Esophagus muscularis mucosa (tissue), 4 donors: ENCODE results near the gene C5orf47. TPM values are rescaled to one million over a fixed set of nuclear protein-coding genes. Genes with fewer than 3 reads are reported as not detected.

Experiments
- DNase-seq: peaks from one replicate; pipeline ENCODE4 v3.0.0-alpha.2; 2017; ENCODE audit errors: extremely low spot score
- H3K27ac ChIP-seq, 4 donors: fragments of 200-600 bp; sonication (generic); replicated peaks in 1 of 4; 1 replicate in 3 of 4; 2 replicates in 1 of 4; pipeline ENCODE4 v1.5.1; 2016 to 2019; ENCODE audit warnings: mild to moderate bottlenecking in 1 of 4
- H3K27me3 ChIP-seq, 4 donors: fragments of 200-600 bp; sonication (generic); one replicate each; pipeline versions ENCODE4 v1.5.1 to v1.6.0; 2016 to 2019
- H3K36me3 ChIP-seq, 4 donors: fragments of 200-600 bp; sonication (generic); one replicate each; pipeline ENCODE4 v1.5.1; 2016 to 2019
- H3K4me1 ChIP-seq, 4 donors: fragments of 200-600 bp; sonication (generic); one replicate each; pipeline ENCODE4 v1.5.1; 2016 to 2019
- H3K4me3 ChIP-seq, 4 donors: fragments of 200-600 bp; sonication (generic); 1 replicate in 2 of 4; 2 replicates in 2 of 4; pipeline ENCODE4 v1.5.1; 2016 to 2019; ENCODE audit warnings: mild to moderate bottlenecking in 4 of 4, moderate library complexity in 1 of 4
- H3K9me3 ChIP-seq, 4 donors: fragments of 200-600 bp; sonication (generic); 1 replicate in 3 of 4; 2 replicates in 1 of 4; pipeline ENCODE4 v1.5.1; 2016 to 2019
- CTCF ChIP-seq, 3 experiments: fragments of 200-600 bp in 2 of 3; fragments of 450-650 bp in 1 of 3; sonication (generic) in 2 of 3; IDR thresholded peaks; one replicate each; pipeline ENCODE4 v1.5.1; 2017 to 2019; ENCODE audit warnings: antibody characterized with exemption in 3 of 3, mild to moderate bottlenecking in 2 of 3, moderate library complexity in 1 of 3
- EP300 ChIP-seq: sonication (generic); formaldehyde crosslinking; IDR thresholded peaks from one replicate; pipeline ENCODE4 v1.6.1; 2017; ENCODE audit warnings: antibody characterized with exemption
- POLR2A ChIP-seq: fragments of 450-650 bp; IDR thresholded peaks from one replicate; pipeline ENCODE4 v1.6.1; 2017; ENCODE audit warnings: antibody characterized with exemption, moderate library complexity, mild to moderate bottlenecking, low read depth
- POLR2AphosphoS5 ChIP-seq, 2 donors: sonication (generic); formaldehyde crosslinking; IDR thresholded peaks; one replicate each; pipeline ENCODE4 v1.6.1; 2017; ENCODE audit warnings: antibody characterized with exemption in 2 of 2
- WGBS: methylation state at CpG from one replicate; pipeline ENCODE4 v1.1.5; 2018; 5-methylcytosine and 5-hydroxymethylcytosine counted together
- intact Hi-C: fragments of 100-400 bp; cut with DNase I; formaldehyde crosslinking; loops from one replicate; pipeline ENCODE4 v1.15.1; 2023
- total RNA-seq, 4 donors: library from RNA; depleted of rRNA; stranded (reverse); fragments of >200 nt; gene quantifications; one replicate each; pipeline versions ENCODE4 v1.1.0 to v1.2.1, GENCODE V29; 2016

Gene C5orf47
- total RNA-seq, 4 donors from 2014 or later = not detected

- no peaks in the 10 kb centered on the region for H3K4me1 ChIP-seq
- no peak overlapping the region for H3K4me3 ChIP-seq
- 56% methylated on average over 2 of the region's 2 CpGs for WGBS
- no peak for DNase-seq
- intact Hi-C loops = no loop called here
- H3K27ac ChIP-seq = no peak overlapping the region
- no peaks in the 10 kb centered on the region for H3K27me3 ChIP-seq
- no peak for TF ChIP-seq EP300
- no peaks in the 10 kb centered on the region for H3K36me3 ChIP-seq
- peaks cover 0 to 19% (median 11%) of the 10 kb centered on the region in 4 donors for H3K9me3 ChIP-seq
These were observed 41.3 kb downstream of the C5orf47 start for GRCh38 chr5:174030286-174030685.

- H3K36me3 ChIP-seq = no peaks in the 10 kb centered on the region
- peaks cover 0 to 20% (median 0%) of the 10 kb centered on the region in 4 donors for H3K27me3 ChIP-seq
- H3K9me3 ChIP-seq = no peaks in the 10 kb centered on the region
- 89% methylated on average over 6 of the region's 6 CpGs for WGBS
- no peak overlapping the region for H3K4me3 ChIP-seq
- no peak for DNase-seq
- TF ChIP-seq POLR2A (no peak), POLR2AphosphoS5 (IDR thresholded peaks at IDR 0.05) (no peak), CTCF (IDR thresholded peaks at IDR 0.05) (no peak), EP300 (no peak)
- intact Hi-C loops = loop anchor here (10.0 kb wide), 1 partner anchor 270 kb away; no protein-coding TSS in a partner anchor
- no peaks in the 10 kb centered on the region for H3K4me1 ChIP-seq
- no peak overlapping the region for H3K27ac ChIP-seq
These were observed 55.7 kb downstream of the C5orf47 start for GRCh38 chr5:174044466-174045254.

- no peak within 1 kb of the TSS for H3K27ac ChIP-seq
- H3K4me3 ChIP-seq = no peak within 1 kb of the TSS
- intact Hi-C loops = loop anchor here (10.0 kb wide), 1 partner anchor 269 kb away; no protein-coding TSS in a partner anchor
- no peaks in the 10 kb centered on the region for H3K4me1 ChIP-seq
- H3K27me3 ChIP-seq = peaks cover 0 to 17% (median 0%) of the 10 kb centered on the region in 4 donors
- no peak for DNase-seq
- no peaks in the 10 kb centered on the region for H3K9me3 ChIP-seq
- TF ChIP-seq CTCF (IDR thresholded peaks at IDR 0.05) (peak; percentile 24 to 41 (median 33)), POLR2A (no peak), POLR2AphosphoS5 (IDR thresholded peaks at IDR 0.05) (no peak), EP300 (no peak)
- 8% methylated on average over 4 of the region's 17 CpGs for WGBS
- no peaks in the 10 kb centered on the region for H3K36me3 ChIP-seq
These were observed 56.6 kb downstream of the C5orf47 start, which contains the start of gene NSG2 for GRCh38 chr5:174045470-174046025. TSS of gene NSG2 (plus strand) at chr5:174045706. CDS start at chr5:174046756, 1,050 bp downstream.

- DNase-seq = no peak
- Histone ChIP-seq H3K9me3 (no peaks in the 10 kb centered on the region), H3K27ac (no peak overlapping the region), H3K4me1 (no peaks in the 10 kb centered on the region), H3K27me3 (peaks cover 0 to 17% (median 0%) of the 10 kb centered on the region in 4 donors), H3K36me3 (no peaks in the 10 kb centered on the region), H3K4me3 (no peak overlapping the region)
- TF ChIP-seq POLR2A (no peak), POLR2AphosphoS5 (IDR thresholded peaks at IDR 0.05) (no peak), CTCF (IDR thresholded peaks at IDR 0.05) (no peak), EP300 (no peak)
- intact Hi-C loops = loop anchor here (10.0 kb wide), 1 partner anchor 268 kb away; no protein-coding TSS in a partner anchor
- WGBS = 72% methylated on average over 5 of the region's 5 CpGs
These were observed 57.6 kb downstream of the C5orf47 start for GRCh38 chr5:174046558-174046957.

- intact Hi-C loops = loop anchor here (10.0 kb wide), 1 partner anchor 267 kb away; no protein-coding TSS in a partner anchor
These were observed 58.6 kb downstream of the C5orf47 start for GRCh38 chr5:174047472-174048099.

More at GRCh38 chr5:174047472-174048099, 58.6 kb downstream of the C5orf47 start:
- 72% methylated on average over 4 of the region's 4 CpGs for WGBS
- Histone ChIP-seq H3K4me3 (no peak overlapping the region), H3K27ac (no peak overlapping the region), H3K27me3 (peaks cover 0 to 20% (median 0%) of the 10 kb centered on the region in 4 donors), H3K9me3 (no peaks in the 10 kb centered on the region), H3K4me1 (no peaks in the 10 kb centered on the region), H3K36me3 (no peaks in the 10 kb centered on the region)
- TF ChIP-seq CTCF (IDR thresholded peaks at IDR 0.05) (no peak), POLR2A (no peak), POLR2AphosphoS5 (IDR thresholded peaks at IDR 0.05) (no peak), EP300 (no peak)
- DNase-seq = no peak
